ENCODE measurements around the gene RXRG.
A peak's percentile ranks its signal among the peaks of the same experiment; 100 is the strongest.
"Not testable (repeated sequence)": the region's sequence is repeated elsewhere in the genome, so short reads cannot be mapped to it uniquely, and the experiment has no call there.

The RXRG gene

DNA sequence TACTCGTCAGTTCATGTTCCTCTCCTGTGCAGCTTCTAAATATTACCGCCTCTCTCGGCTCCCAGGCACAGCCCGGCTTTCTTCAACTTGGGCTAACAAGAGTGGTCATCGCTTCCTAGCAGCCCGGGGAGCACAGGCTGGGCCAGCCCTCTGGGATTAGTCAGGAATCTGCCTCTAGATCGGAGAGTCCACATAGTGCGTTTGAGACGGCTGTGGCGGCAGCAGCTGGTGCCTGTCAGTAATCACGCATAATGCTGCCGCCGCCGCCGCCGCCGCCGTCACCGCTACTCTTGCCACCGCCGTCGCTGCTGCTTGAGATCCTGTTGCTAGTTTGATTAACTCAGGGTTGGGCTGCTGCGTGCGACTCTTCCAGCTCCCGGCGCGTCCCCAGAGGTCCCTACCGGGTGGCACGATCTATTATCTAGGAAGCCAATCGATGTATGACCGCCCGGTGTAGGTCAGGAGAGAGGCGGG lies at the start of gene RXRG:
Gene RXRG, minus strand, starts transcription at position 230 of the 474 bp plus-strand sequence. CDS start 233 bp downstream, outside the sequence.
- peak in 1 of 2 donors; percentile 4 for DNase-seq (ENCODE audit: low read depth in 2 of 2)

DNA sequence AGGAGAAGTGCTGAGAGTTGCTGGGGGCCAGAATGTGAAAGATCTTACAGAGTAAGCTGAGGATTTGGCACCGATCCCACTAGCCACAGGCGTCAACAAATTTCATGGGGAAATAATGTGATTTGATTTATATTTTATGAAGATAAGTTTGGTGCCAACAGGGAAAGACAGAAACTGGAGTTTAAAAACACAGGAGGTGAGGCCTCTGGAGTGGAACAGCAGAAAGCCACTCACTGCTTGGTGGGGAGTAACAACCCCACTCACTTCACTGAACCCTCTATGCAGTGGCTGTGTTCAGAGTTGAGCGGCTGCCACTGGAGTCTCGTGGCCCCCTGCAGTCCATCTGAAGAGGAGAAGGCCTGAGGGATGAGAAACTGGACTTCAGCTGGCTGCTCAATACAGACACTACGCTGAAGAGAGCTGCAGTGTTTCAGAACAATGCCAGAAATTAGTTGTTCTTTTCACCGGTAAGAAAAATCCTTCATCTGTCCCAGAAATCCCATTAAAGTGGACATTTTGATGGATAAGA lies 48.0 kb upstream of the RXRG start:
- no peak for DNase-seq (ENCODE audit: low read depth in 2 of 2)

DNA sequence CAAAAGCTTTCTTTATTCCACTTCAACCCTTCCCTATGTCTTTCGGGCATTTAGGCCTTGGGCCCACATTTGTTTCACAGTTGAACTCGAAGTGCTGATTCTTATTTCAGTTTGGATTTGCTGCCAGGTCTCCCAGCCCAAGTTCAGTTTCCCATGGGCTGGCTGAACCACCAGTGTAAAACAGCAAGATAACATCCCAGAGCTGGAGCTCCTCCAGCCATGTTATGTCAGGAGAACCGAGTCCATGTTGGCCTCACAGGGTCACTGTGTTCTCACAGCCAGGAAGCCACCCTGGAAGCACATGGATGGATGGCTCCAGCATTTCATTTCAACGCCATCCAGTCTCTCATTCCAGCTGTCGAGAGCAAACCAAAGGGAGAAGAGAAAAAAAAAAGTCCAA lies 45.2 kb upstream of the RXRG start:
- no peak for DNase-seq (ENCODE audit: low read depth in 2 of 2)

DNA sequence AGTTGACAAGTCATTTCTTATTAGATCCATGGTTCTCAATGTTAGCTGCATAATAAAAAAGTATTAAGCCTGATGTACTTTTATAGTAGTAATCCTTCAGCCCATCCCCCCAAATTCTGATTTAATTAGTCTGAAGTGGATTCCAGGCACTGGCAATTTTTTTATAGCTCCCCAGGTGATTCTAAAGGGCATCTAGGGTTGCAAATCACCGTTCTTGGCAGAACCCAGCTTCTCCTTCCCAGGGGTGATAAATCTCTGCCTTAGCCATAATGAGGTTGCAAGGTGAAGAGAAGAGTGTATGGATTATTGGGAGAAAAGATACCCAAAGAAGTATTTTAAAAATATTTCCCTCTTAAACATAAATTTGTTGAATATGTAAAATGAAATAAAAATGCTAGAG lies 43.0 kb upstream of the RXRG start:
- no peak for DNase-seq (ENCODE audit: low read depth in 2 of 2)

DNA sequence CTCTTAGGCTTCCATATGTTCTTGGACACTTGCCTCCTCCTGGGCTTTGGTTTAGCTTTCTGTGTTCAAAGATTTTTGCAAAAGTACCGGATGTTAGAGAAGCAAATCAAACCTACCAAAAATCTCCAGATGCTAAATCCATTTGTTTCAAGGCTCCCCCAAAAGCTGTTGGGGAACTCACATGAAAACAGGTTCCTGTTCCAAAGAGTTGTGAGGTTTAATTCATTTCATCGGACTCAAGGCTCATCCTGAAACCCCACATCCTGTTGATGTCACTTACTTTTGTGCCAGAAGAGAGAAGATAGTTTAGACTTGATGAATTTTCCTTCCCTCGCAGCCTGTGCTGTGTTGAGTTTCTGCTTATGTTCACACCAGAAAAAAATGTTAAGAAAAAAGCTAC lies 41.7 kb upstream of the RXRG start:
- DNase-seq (ENCODE audit: low read depth in 2 of 2): no peak

DNA sequence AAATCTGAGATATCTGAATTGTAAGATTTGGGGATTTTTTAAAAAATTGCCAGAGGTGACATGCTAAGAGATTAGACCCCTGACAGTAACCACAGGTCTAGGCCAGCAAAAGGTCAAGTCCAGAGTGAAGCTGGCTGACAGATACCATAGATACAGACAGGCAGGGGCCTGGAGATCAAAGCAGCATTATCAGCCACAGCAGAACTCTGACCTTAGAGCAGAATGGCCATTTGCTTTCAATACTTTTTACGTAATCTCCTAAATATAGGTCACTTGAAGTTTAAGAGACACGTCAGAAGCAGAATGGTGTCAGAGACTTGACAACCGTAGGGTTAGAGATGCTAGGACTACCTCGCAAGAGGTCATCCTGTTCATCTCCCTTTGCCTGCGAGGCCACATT lies 40.8 kb upstream of the RXRG start:
- no peak for DNase-seq (ENCODE audit: low read depth in 2 of 2)

DNA sequence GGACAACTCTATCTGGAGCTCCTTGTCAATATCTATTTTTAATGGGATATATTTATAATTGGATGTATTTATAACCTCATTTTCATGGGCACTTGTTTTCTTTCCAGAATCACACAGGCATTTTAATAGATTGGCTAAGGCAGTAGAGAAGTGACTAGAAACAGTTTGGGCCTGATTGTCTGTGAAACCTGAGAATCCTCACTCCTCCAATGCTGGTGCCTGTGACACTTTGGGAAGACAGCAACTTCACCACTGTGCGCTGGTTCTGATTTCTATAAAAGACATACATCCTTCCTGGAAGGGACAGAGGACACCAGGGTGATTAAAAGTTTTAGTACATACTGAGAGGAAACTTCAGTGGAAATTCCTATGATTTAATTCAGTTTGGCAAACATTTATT lies 39.6 kb upstream of the RXRG start:
- no peak for DNase-seq (ENCODE audit: low read depth in 2 of 2)

DNA sequence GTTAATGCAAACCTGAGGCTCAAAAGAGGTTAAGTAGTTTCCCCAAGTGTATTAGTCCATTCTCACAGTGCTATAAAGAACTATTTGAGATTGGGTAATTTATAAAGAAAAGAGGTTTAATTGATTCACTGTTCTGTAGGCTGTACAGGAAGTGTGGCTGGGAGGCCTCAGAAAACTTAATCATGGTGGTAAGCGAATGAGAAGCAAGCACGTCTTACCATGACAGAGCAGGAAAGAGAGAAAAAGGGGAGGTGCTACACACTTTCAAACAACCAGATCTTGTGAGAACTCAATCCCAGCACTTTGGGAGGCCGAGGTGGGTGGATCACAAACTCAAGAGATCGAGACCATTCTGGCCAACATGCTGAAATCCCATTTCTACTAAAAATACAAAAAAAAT lies 38.5 kb upstream of the RXRG start:
- no peak for DNase-seq (ENCODE audit: low read depth in 2 of 2)

DNA sequence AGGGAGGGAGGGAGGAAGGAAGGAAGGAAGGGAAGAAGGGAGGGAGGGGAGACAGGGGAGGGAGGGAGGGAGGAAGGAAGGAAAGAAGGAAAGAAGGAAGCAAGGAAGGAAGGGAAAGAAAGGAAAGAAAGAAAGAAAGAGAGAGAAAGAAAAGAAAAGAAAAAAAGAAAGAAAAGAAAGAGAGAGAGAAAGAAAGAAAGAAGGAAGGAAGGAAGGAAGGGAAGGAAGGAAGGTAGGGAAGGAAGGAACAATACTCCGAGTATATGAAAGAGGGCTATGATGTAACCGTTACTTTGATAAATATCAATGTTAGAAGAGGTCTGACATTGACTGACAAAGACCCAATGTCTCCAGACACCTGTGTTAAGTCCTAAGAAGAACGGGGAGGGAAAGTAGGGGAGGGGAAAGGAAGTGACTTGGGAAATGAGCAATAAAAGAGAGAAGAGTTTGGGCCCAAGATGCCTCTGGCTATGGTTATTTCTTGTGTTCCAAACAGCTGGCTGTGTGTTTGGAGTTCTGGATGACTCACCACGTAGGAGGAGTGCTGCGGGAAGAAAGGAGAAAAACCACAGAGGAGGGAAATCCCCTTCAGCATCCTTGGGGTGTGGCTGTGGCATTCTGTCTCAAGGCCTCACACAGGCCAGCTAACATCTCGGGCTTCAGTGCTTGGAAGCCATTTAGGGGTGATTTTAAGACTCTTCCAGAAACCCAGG lies 37.0 kb upstream of the RXRG start:
- no peak for DNase-seq (ENCODE audit: low read depth in 2 of 2)

DNA sequence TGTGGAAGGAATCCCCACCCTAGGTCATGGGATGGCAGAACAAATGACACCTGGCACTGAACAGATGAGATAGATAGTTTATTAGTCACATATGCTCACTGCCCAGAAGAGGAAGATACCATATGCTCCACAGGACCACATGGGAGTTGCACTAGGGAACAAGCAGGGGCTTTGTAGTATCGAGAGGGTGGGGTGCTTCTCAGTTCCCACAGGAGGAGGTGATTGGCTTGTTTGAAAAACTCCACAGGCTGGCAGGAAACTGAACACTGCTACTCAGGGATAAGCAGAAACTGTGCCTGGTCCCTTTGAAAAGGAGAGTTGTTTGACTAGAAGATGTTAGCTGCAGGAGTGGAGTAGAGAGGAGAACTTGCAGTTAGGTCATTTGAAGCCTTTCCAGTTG lies 31.9 kb upstream of the RXRG start:
- DNase-seq (ENCODE audit: low read depth in 2 of 2): no peak

DNA sequence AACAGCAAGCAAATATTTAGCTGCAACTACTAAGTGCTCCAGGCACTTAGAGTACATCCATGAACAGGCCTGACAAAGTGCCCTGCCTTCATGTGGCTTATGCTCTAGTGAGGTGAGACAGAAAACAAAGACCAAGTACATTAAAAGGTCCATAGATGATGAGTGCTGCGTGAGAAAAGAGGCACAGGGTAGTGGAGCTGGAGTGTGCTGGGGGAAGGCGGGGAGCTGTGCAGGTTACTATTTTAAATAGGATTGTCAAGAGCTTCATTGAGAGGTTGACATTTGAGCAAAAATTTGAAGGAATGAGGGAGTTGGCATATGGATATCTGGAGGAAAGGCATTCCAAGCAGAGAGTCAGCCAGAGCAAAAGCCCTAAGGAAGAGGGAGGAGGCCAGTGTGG lies 29.3 kb upstream of the RXRG start:
- DNase-seq (ENCODE audit: low read depth in 2 of 2): no peak

DNA sequence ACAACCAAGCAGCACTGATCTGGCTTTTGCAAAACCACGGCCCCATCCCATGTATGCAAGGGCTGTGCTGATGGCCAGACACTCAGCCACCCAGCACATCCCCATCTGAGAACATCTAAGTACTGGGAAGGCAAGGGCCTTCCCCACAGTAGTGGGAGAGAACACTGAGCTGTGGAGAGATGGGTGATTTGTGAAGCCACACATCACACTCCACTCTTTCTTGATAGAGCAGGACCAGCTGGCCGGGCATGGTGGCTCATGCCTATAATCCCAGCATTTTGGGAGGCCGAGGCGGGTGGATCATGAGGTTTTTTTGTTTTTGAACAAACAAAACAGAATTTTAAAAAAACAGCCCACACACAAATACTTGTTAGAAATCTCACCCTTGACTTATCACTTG lies 28.2 kb upstream of the RXRG start:
- no peak for DNase-seq (ENCODE audit: low read depth in 2 of 2)

DNA sequence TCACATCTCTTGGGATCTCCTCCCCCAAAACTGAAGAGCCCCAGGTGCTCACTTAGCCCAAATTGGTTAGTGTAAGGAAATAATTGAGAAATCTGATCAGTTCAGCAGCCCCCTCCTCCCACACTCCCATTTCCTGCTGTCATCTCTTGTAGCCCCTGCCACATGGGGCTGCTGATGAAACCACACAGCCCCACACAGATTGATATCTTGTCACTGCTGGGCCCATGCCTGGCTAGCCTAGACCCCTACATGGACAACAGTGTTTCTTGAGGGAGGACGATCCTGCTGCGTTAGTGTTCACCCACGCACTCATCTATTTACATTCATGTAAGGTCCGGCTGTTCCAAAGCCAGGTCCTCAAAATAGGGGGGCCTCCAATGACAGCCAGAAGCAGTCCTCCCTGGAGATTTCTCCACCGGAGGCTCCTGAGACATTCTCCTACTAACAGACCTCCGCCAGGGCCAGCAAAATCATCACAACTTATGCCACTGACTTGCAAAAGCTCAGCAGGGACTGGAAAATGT lies 23.9 kb upstream of the RXRG start:
- DNase-seq (ENCODE audit: low read depth in 2 of 2): no peak

DNA sequence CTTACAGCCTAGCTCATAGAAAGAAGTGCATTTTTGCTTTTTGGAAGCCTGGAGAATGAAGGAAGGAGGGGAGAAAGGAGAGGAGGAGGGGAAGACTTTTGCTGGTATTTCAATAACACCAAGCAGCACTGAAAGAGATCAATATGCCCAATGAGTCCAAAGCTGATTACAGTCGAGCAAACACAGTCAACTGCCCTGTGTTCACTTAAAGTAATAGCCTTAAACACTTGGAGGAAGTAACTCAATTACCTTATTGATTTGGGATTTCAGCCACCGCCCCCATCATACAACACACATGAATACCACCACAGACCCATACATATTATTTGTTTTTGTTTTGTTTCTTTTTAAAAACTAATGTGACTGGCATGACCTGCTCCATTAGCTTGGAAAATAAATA lies 23.3 kb upstream of the RXRG start:
- DNase-seq (ENCODE audit: low read depth in 2 of 2): no peak

DNA sequence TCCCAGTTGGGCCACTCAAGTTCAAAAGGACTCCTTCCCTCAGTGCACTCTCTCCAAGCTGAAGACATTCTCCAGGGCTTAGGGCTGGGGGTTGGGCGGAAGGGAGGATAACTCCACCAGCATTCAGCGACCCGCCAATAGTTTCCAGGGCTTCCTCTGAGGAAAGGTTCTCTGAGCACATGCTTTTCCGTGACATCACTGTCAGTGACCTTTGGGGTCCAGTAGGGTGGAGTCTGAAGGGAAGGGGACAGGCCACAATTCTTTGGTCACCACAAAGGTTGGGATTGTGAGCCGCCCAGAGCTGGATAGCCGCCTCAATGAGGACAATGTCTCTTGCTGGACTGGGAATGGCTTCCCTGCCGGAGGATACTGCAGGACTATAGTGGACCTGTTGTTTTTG lies 22.8 kb upstream of the RXRG start:
- DNase-seq (ENCODE audit: low read depth in 2 of 2): no peak

DNA sequence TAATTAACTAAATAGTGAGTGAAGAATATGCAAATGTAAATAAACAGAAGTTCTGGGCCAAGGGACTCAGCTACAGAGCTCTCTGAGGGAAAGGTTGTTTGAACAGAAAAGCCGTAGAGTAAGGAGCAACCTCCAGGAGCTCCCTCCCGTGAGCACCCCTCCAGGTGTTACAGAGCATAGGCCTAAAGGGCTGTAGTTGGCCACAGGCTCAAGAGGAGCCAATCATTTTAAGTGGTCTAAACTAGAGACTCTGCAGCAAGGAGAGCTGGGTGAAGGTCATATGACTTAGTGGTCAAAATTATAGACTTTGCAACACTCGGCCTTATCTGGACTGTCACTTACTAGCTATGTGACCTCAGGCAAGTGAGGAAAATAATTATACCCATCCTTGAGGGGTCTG lies 19.1 kb upstream of the RXRG start:
- no peak for DNase-seq (ENCODE audit: low read depth in 2 of 2)

DNA sequence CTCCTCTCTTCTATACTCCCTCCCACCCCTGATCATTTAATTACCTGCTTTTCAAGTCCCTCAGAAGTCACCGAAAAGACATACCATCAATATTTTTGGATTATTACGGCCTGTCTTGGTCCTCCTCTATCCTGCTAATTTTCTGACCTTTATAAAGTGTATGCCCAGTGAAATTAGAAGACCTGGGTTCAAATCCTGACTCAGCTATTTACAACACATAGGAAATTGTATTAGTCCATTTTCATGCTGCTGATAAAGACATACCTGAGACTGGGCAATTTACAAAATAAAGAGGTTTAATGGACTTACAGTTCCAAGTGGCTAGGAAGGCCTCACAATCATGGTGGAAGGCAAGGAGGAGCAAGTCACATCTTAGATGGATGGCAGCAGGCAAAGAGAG lies 14.8 kb upstream of the RXRG start:
- not testable (repeated sequence) for DNase-seq (ENCODE audit: low read depth in 2 of 2)

DNA sequence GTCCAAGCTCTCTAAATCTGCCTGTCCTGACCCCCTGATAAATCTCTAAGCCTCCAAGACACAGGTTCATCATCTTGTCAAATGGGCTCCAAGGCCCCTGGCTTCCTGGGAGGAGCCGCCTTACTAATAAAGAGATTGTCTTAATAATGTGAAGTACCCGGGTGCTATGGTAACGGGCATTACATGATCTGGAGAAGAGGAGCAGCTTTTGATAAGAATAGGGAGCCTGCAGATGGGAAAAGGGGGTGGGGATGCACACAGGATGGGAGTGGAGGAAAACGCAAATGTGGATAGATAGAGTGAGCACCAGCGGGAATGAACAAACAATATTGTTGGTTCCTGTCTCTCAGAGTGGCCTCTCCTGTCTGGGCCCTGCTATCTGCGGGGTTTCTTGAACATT lies 11.9 kb upstream of the RXRG start:
- DNase-seq (ENCODE audit: low read depth in 2 of 2): no peak

DNA sequence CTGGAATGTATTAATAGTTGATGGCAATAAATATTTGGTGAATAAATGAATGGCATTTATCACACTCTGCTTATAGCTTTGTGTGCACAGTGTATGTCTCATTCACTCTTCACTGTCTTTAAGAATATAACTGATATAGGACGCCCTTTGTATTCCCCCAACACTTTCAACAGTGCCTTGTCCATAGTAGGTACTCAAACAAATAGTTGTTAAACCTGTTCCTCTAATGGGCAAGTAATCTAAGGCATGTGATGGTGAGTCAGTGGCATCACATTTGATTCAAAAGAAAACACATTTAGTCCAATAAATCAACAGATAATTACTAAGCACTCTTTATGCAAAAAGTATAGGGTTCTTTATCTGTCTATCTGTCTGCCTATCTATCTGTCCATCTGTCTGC lies 11.2 kb upstream of the RXRG start:
- DNase-seq (ENCODE audit: low read depth in 2 of 2): no peak

DNA sequence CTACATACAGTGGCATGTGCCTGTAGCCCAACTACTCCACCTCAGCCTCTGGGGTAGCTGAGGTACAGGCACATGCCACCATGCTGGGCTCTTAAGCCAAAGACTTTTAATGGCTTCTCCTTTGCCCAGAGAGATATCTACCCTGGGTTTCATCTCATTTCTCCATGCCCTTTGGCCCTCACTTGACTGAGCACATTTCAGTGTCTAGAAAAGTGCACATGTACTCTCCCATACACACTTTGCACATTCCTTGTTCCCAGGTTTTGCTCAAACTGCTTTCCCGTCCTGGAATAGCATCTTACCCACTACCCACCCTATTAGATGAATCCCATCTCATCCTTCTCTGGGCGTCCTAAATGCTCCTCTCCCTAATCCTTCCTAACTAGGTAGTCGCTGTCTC lies 10.2 kb upstream of the RXRG start:
- DNase-seq (ENCODE audit: low read depth in 2 of 2): no peak

DNA sequence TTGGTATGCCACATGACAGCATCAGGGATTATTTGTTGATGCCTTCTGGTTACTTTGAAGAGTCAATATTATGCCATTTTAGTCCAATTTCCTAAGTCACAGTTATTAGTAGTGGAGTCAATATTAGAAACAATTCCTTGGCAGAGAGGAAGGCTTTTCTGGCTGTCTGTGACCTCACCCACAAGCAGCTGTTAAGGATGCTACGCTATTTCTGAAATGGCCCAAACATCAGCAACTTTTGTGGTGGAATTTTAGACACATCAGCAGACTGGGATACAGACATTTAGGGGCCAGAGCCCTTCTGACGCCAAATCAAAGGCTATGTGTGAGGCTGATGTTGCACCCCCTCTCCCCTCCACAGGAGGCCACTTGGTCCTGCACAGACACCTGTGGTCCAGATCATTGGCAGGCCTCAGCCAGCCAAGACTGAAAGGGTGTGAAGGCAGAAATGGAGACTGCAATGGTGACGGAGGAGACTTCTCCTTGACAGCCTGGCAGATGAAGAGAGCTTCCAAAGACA lies 9.2 kb upstream of the RXRG start:
- no peak for DNase-seq (ENCODE audit: low read depth in 2 of 2)

DNA sequence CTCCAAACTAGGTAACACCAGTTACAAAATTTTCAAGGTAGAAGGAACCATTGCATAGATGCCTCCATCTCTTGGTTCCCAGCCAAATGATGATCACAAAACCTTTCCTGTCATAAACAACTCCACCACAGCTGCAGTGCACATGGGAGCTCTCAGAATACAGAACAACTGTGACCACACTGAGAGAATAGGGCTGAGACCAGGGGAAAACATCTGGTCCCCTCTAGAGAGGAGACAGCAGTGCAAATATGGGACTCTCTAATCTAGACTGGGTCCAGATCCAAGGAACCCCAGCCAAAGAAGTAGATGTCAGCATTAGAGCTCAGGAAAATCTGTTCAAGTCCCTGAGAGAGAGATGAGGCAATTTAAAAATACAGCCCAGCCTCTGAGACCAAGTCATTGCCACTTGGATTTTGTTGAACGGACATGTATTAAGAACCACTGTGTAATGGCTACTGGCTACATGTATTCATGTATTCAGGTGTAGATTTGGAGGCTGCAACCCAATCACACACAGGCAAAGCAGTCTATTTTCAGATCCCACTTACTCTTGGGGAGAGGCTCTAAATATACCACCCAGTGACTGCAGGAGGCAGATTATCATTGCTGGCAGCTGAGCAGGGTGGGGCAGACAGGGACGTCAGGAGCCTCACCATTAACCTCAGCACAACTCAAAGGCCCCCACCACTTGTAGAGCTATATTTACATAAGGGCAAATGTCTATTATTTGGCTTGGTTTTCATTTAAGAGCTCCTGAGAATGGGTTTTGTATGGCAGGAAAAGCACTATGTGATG lies 7.6 kb upstream of the RXRG start:
- no peak for DNase-seq (ENCODE audit: low read depth in 2 of 2)

DNA sequence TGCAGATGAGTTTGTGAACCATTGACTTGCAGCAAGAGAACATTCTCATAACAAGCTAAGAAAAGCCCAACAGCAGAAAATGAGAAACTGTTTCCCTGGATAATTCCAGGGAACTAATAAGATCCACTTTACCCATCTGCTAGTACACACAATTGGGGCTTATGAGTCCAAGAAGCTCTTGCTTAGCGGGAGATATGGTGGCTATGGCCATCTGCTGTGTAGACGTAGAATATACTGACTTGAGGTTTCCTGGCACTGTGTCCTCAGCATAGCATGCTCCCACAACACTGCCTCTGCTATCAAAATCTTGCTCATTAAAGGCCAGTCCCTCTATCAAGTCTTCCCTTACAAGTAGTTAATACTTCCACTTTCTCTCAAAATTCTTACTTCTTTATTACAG lies 6.8 kb upstream of the RXRG start:
- no peak for DNase-seq (ENCODE audit: low read depth in 2 of 2)
